GM19351 (cell line): ENCODE measurements around the gene HLA-F.

Experiments used
- ATAC-seq: cut with Tn5 transposase; IDR thresholded peaks from one replicate; pipeline ENCODE4 v1.9.1; 2021; ENCODE audit warnings: mild to moderate bottlenecking, moderate library complexity; ENCODE audit not compliant: unreplicated experiment

Gene HLA-F

GRCh38 chr6:29742127-29742526, 18.9 kb downstream of the HLA-F start:
- no peak for ATAC-seq

GRCh38 chr6:29743025-29743424, 19.8 kb downstream of the HLA-F start:
- no peak for ATAC-seq

- ATAC-seq, result no peak
Measured at GRCh38 chr6:29743568-29743967, 20.3 kb downstream of the HLA-F start.

GRCh38 chr6:29744131-29744530, 20.9 kb downstream of the HLA-F start:
- no peak for ATAC-seq

- ATAC-seq, result no peak
Measured at GRCh38 chr6:29744621-29745020, 21.4 kb downstream of the HLA-F start.

GRCh38 chr6:29745386-29745785, 22.2 kb downstream of the HLA-F start:
- ATAC-seq, result no peak

GRCh38 chr6:29745855-29746449, 22.7 kb downstream of the HLA-F start:
- ATAC-seq, result no peak

GRCh38 chr6:29746846-29747687, 23.8 kb downstream of the HLA-F start:
- ATAC-seq, result no peak

- no peak for ATAC-seq
Measured at GRCh38 chr6:29747688-29748250, 24.5 kb downstream of the HLA-F start.

GRCh38 chr6:29748391-29749307, 25.4 kb downstream of the HLA-F start:
- ATAC-seq, result peak; percentile 74

GRCh38 chr6:29749308-29749662, 26.1 kb downstream of the HLA-F start:
- peak; percentile 3 for ATAC-seq

- ATAC-seq, result no peak
Measured at GRCh38 chr6:29749668-29750067, 26.4 kb downstream of the HLA-F start.

- ATAC-seq, result no peak
Measured at GRCh38 chr6:29750709-29751108, 27.5 kb downstream of the HLA-F start.

- no peak for ATAC-seq
Measured at GRCh38 chr6:29751480-29751879, 28.2 kb downstream of the HLA-F start.

- ATAC-seq, result peak; percentile 75
Measured at GRCh38 chr6:29752451-29753308, 29.4 kb downstream of the HLA-F start.

GRCh38 chr6:29753309-29753644, 30.0 kb downstream of the HLA-F start:
- no peak for ATAC-seq

- ATAC-seq, result no peak
Measured at GRCh38 chr6:29755295-29755871, 32.1 kb downstream of the HLA-F start.

GRCh38 chr6:29757282-29757681, 34.0 kb downstream of the HLA-F start:
- no peak for ATAC-seq

GRCh38 chr6:29757701-29758293, 34.6 kb downstream of the HLA-F start:
- ATAC-seq, result no peak

- ATAC-seq, result no peak
Measured at GRCh38 chr6:29758761-29759160, 35.5 kb downstream of the HLA-F start.
